Fibroblast of upper back skin (primary cell): ENCODE results near the gene ADAMTS1.

Source experiments
- DNase-seq: peaks from one replicate; pipeline ENCODE4 v3.0.0-alpha.2; 2013

ADAMTS1 gene

GRCh38 chr21:26844258-26845065 is 747 bp downstream of the ADAMTS1 start:
- DNase-seq, result peak; percentile 44

- DNase-seq, result peak; percentile 66
These were observed 1.3 kb downstream of the ADAMTS1 start for GRCh38 chr21:26843933-26844257.

- peak; percentile 98 for DNase-seq
These were observed 2.0 kb downstream of the ADAMTS1 start for GRCh38 chr21:26842974-26843932.

- DNase-seq, result peak; percentile 62
These were observed 2.9 kb downstream of the ADAMTS1 start for GRCh38 chr21:26842300-26842699.

- DNase-seq, result peak; percentile 76
These were observed 4.3 kb downstream of the ADAMTS1 start for GRCh38 chr21:26840912-26841311.

GRCh38 chr21:26840201-26840600 is 5.0 kb downstream of the ADAMTS1 start:
- DNase-seq, result no peak

GRCh38 chr21:26837539-26837938 is 7.7 kb downstream of the ADAMTS1 start:
- DNase-seq, result no peak

GRCh38 chr21:26836528-26836927 is 8.7 kb downstream of the ADAMTS1 start:
- no peak for DNase-seq

GRCh38 chr21:26835714-26836265 is 9.4 kb downstream of the ADAMTS1 start:
- DNase-seq, result no peak

GRCh38 chr21:26835027-26835713 is 10.0 kb downstream of the ADAMTS1 start:
- peak; percentile 84 for DNase-seq

GRCh38 chr21:26834181-26834905 is 10.9 kb downstream of the ADAMTS1 start:
- DNase-seq, result no peak

GRCh38 chr21:26833460-26833939 is 11.7 kb downstream of the ADAMTS1 start:
- DNase-seq, result no peak

- no peak for DNase-seq
These were observed 12.2 kb downstream of the ADAMTS1 start for GRCh38 chr21:26833011-26833410.

GRCh38 chr21:26832546-26832945 is 12.7 kb downstream of the ADAMTS1 start:
- peak; percentile 53 for DNase-seq

GRCh38 chr21:26826801-26827200 is 18.4 kb downstream of the ADAMTS1 start:
- no peak for DNase-seq

GRCh38 chr21:26820509-26820908 is 24.7 kb downstream of the ADAMTS1 start:
- no peak for DNase-seq

- no peak for DNase-seq
These were observed 25.4 kb downstream of the ADAMTS1 start for GRCh38 chr21:26819740-26820324.

- no peak for DNase-seq
These were observed 26.3 kb downstream of the ADAMTS1 start for GRCh38 chr21:26818906-26819305.

GRCh38 chr21:26815197-26815596 is 30.0 kb downstream of the ADAMTS1 start:
- DNase-seq, result no peak

GRCh38 chr21:26814386-26814785 is 30.8 kb downstream of the ADAMTS1 start:
- DNase-seq, result peak; percentile 53

- no peak for DNase-seq
These were observed 31.7 kb downstream of the ADAMTS1 start for GRCh38 chr21:26813426-26813998.
